CD8-positive, alpha-beta memory T cell (primary cell): ENCODE results near the gene PKN2. TPM values are rescaled to one million over a fixed set of nuclear protein-coding genes. Genes with fewer than 3 reads are reported as not detected.
"Not testable (repeated sequence)": the region's sequence is repeated elsewhere in the genome, so short reads cannot be mapped to it uniquely, and the experiment has no call there.

Experiments
- CTCF ChIA-PET: fragments of 350-600 bp; sonication (Branson Sonifier 250); formaldehyde crosslinking; loops from one replicate; lab custom pipeline; 2021; ENCODE audit warnings: antibody characterized with exemption; lab: Charles Lee
- POLR2A ChIA-PET: fragments of 350-600 bp; sonication (Branson Sonifier 250); formaldehyde crosslinking; loops from one replicate; lab custom pipeline; 2021; ENCODE audit warnings: antibody characterized with exemption; lab: Charles Lee
- DNase-seq, 5 donors: peaks; one replicate each; pipeline versions ENCODE4 v3.0.0 to v3.0.0-alpha.2; 2020 to 2022; ENCODE audit warnings: mixed read lengths in 1 of 5
- H3K27ac ChIP-seq: one replicate; pipeline ENCODE4 v1.7.0; 2013; ENCODE audit warnings: low read depth, mild to moderate bottlenecking, low read length, moderate library complexity
- H3K27me3 ChIP-seq: 2 replicates; pipeline ENCODE4 v1.7.0; 2013; ENCODE audit warnings: low read length, mild to moderate bottlenecking; ENCODE audit not compliant: insufficient read depth, poor library complexity, severe bottlenecking
- H3K36me3 ChIP-seq: 2 replicates; pipeline ENCODE4 v1.7.0; 2013; ENCODE audit warnings: mild to moderate bottlenecking, low read length, moderate library complexity; ENCODE audit not compliant: insufficient read depth
- H3K4me1 ChIP-seq: 2 replicates; pipeline ENCODE4 v1.7.0; 2013; ENCODE audit warnings: mild to moderate bottlenecking, low read length, moderate library complexity; ENCODE audit not compliant: insufficient read depth
- H3K4me3 ChIP-seq: 2 replicates; pipeline ENCODE4 v1.7.0; 2013; ENCODE audit warnings: mild to moderate bottlenecking, low read length
- H3K9me3 ChIP-seq: 2 replicates; pipeline ENCODE4 v1.7.0; 2013; ENCODE audit warnings: mild to moderate bottlenecking, low read length
- H3K27ac Mint-ChIP-seq, 8 donors: one replicate each; pipeline ENCODE4 v1.8.0; 2020 to 2021; ENCODE audit warnings: mixed read lengths in 8 of 8, mild to moderate bottlenecking in 6 of 8, inconsistent platforms in 3 of 8, moderate library complexity in 3 of 8
- H3K27me3 Mint-ChIP-seq, 2 donors: one replicate each; pipeline ENCODE4 v1.8.0; 2020 to 2021; ENCODE audit warnings: mixed read lengths in 2 of 2, mild to moderate bottlenecking in 1 of 2, moderate library complexity in 1 of 2
- H3K36me3 Mint-ChIP-seq, 3 donors: one replicate each; pipeline ENCODE4 v1.8.0; 2020 to 2021; ENCODE audit warnings: mixed read lengths in 3 of 3, inconsistent platforms in 1 of 3, mild to moderate bottlenecking in 1 of 3
- H3K4me1 Mint-ChIP-seq, 3 donors: one replicate each; pipeline ENCODE4 v1.8.0; 2020 to 2021; ENCODE audit warnings: mixed read lengths in 3 of 3, inconsistent platforms in 1 of 3, mild to moderate bottlenecking in 1 of 3
- H3K4me3 Mint-ChIP-seq, 7 donors: one replicate each; pipeline ENCODE4 v1.8.0; 2020 to 2021; ENCODE audit warnings: mixed read lengths in 7 of 7, mild to moderate bottlenecking in 6 of 7, moderate library complexity in 4 of 7, inconsistent platforms in 2 of 7
- H3K9me3 Mint-ChIP-seq, 5 donors: one replicate each; pipeline ENCODE4 v1.8.0; 2020 to 2022; ENCODE audit warnings: mixed read lengths in 5 of 5, mild to moderate bottlenecking in 3 of 5, moderate library complexity in 2 of 5, inconsistent platforms in 1 of 5
- polyA plus RNA-seq: library from polyadenylated mRNA; unstranded; fragments of 300-500 nt; fragmentation: Illumina TruSeq; gene quantifications from one replicate; pipeline ENCODE4 v1.2.3, GENCODE V29; 2021
- total RNA-seq, 2 experiments: library from RNA; stranded (reverse); gene quantifications; one replicate each; pipeline ENCODE4 v1.2.3, GENCODE V29; 2021

The PKN2 gene
- total and polyA plus RNA-seq, 3 experiments from 2014 or later = 8.0 to 17.8 (median 14.8) TPM

- ChIA-PET CTCF (interaction anchor here (1.6 kb wide), 1 partner anchor 8 kb away, joined by 3 read pairs; no protein-coding TSS in a partner anchor), POLR2A (no interaction called here)
- DNase-seq = no peak
- Histone ChIP-seq H3K27me3 (no peaks in the 10 kb centered on the region), H3K4me3 (no peak overlapping the region), H3K4me1 (no peaks in the 10 kb centered on the region), H3K36me3 (peaks cover 10% of the 10 kb centered on the region), H3K9me3 (no peaks in the 10 kb centered on the region), H3K27ac (no peak overlapping the region)
- Mint-ChIP-seq H3K4me3 (no peak overlapping the region), H3K27ac (no peak overlapping the region), H3K27me3 (no peaks in the 10 kb centered on the region), H3K36me3 (peaks cover 18 to 67% (median 34%) of the 10 kb centered on the region in 3 donors), H3K9me3 (peaks cover 0 to 2% (median 0%) of the 10 kb centered on the region in 5 donors), H3K4me1 (peaks cover 7 to 13% (median 10%) of the 10 kb centered on the region in 3 donors)
These were observed 118.3 kb downstream of the PKN2 start for GRCh38 chr1:88802404-88802803.

GRCh38 chr1:88802950-88803349 lies 118.9 kb downstream of the PKN2 start:
- CTCF ChIA-PET = no interaction called here
- no peak overlapping the region for H3K4me3 Mint-ChIP-seq
- POLR2A ChIA-PET = no interaction called here

GRCh38 chr1:88803444-88803843 lies 119.4 kb downstream of the PKN2 start:
- no peaks in the 10 kb centered on the region for H3K27me3 ChIP-seq
- peaks cover 0 to 2% (median 0%) of the 10 kb centered on the region in 5 donors for H3K9me3 Mint-ChIP-seq
- H3K27ac ChIP-seq = no peak overlapping the region
- H3K27me3 Mint-ChIP-seq = no peaks in the 10 kb centered on the region
- ChIA-PET CTCF (no interaction called here), POLR2A (no interaction called here)
- no peak overlapping the region for H3K4me3 Mint-ChIP-seq
- H3K27ac Mint-ChIP-seq = no peak overlapping the region
- H3K4me3 ChIP-seq = no peak overlapping the region
- peaks cover 15 to 67% (median 31%) of the 10 kb centered on the region in 3 donors for H3K36me3 Mint-ChIP-seq
- no peaks in the 10 kb centered on the region for H3K9me3 ChIP-seq
- H3K4me1 ChIP-seq = no peaks in the 10 kb centered on the region
- DNase-seq = no peak
- H3K36me3 ChIP-seq = peaks cover 10% of the 10 kb centered on the region
- peaks cover 7 to 13% (median 10%) of the 10 kb centered on the region in 3 donors for H3K4me1 Mint-ChIP-seq

More at GRCh38 chr1:88802950-88803349, 118.9 kb downstream of the PKN2 start:
- H3K4me1 Mint-ChIP-seq = peaks cover 7 to 13% (median 10%) of the 10 kb centered on the region in 3 donors
- peak overlapping the region in 1 of 8 donors; percentile 20 for H3K27ac Mint-ChIP-seq
- peaks cover 15 to 69% (median 32%) of the 10 kb centered on the region in 3 donors for H3K36me3 Mint-ChIP-seq
- Histone ChIP-seq H3K4me3 (no peak overlapping the region), H3K27ac (no peak overlapping the region), H3K4me1 (no peaks in the 10 kb centered on the region), H3K36me3 (peaks cover 10% of the 10 kb centered on the region), H3K9me3 (no peaks in the 10 kb centered on the region), H3K27me3 (no peaks in the 10 kb centered on the region)
- no peaks in the 10 kb centered on the region for H3K27me3 Mint-ChIP-seq
- DNase-seq = no peak
- peaks cover 0 to 2% (median 0%) of the 10 kb centered on the region in 5 donors for H3K9me3 Mint-ChIP-seq

GRCh38 chr1:88812366-88812765 lies 128.3 kb downstream of the PKN2 start:
- Histone ChIP-seq H3K4me3 (no peak overlapping the region), H3K4me1 (no peaks in the 10 kb centered on the region), H3K27me3 (no peaks in the 10 kb centered on the region), H3K9me3 (no peaks in the 10 kb centered on the region), H3K36me3 (peaks cover 9% of the 10 kb centered on the region), H3K27ac (no peak overlapping the region)
- ChIA-PET CTCF (no interaction called here), POLR2A (no interaction called here)
- Mint-ChIP-seq H3K36me3 (peaks cover 10 to 54% (median 14%) of the 10 kb centered on the region in 3 donors), H3K9me3 (no peaks in the 10 kb centered on the region), H3K27ac (peak overlapping the region in 2 of 8 donors; percentile 23 to 64), H3K27me3 (no peaks in the 10 kb centered on the region), H3K4me1 (no peaks in the 10 kb centered on the region), H3K4me3 (no peak overlapping the region)
- no peak for DNase-seq

- H3K27me3 ChIP-seq = no peaks in the 10 kb centered on the region
- H3K4me1 ChIP-seq = no peaks in the 10 kb centered on the region
- no peak overlapping the region for H3K4me3 ChIP-seq
- H3K36me3 ChIP-seq = peaks cover 9% of the 10 kb centered on the region
- no peak for DNase-seq
- H3K9me3 Mint-ChIP-seq = no peaks in the 10 kb centered on the region
- H3K27ac Mint-ChIP-seq = no peak overlapping the region
- POLR2A ChIA-PET = no interaction called here
- no peaks in the 10 kb centered on the region for H3K9me3 ChIP-seq
- H3K4me3 Mint-ChIP-seq = no peak overlapping the region
- no peaks in the 10 kb centered on the region for H3K27me3 Mint-ChIP-seq
- H3K36me3 Mint-ChIP-seq = peaks cover 16 to 55% (median 17%) of the 10 kb centered on the region in 3 donors
- no peaks in the 10 kb centered on the region for H3K4me1 Mint-ChIP-seq
- CTCF ChIA-PET = no interaction called here
- no peak overlapping the region for H3K27ac ChIP-seq
These were observed 129.4 kb downstream of the PKN2 start for GRCh38 chr1:88813471-88813870.

- POLR2A ChIA-PET = not testable (repeated sequence)
These were observed 135.6 kb downstream of the PKN2 start for GRCh38 chr1:88819642-88820041.

GRCh38 chr1:88825721-88826120 lies 141.6 kb downstream of the PKN2 start:
- Mint-ChIP-seq H3K27ac (no peak overlapping the region), H3K4me1 (no peaks in the 10 kb centered on the region), H3K36me3 (peaks cover 0 to 57% (median 9%) of the 10 kb centered on the region in 3 donors), H3K4me3 (no peak overlapping the region), H3K27me3 (no peaks in the 10 kb centered on the region), H3K9me3 (no peaks in the 10 kb centered on the region)
- ChIA-PET CTCF (no interaction called here), POLR2A (no interaction called here)
- Histone ChIP-seq H3K36me3 (peaks cover 8% of the 10 kb centered on the region), H3K4me1 (no peaks in the 10 kb centered on the region), H3K27ac (no peak overlapping the region), H3K4me3 (no peak overlapping the region), H3K9me3 (no peaks in the 10 kb centered on the region), H3K27me3 (no peaks in the 10 kb centered on the region)
- DNase-seq = no peak

More at GRCh38 chr1:88819642-88820041, 135.6 kb downstream of the PKN2 start:
- H3K27me3 ChIP-seq, H3K27ac Mint-ChIP-seq, H3K9me3 Mint-ChIP-seq, H3K4me1 Mint-ChIP-seq, H3K9me3 ChIP-seq, H3K27ac ChIP-seq, CTCF ChIA-PET, H3K4me3 ChIP-seq, H3K4me1 ChIP-seq, DNase-seq, H3K27me3 Mint-ChIP-seq, H3K36me3 ChIP-seq, H3K4me3 Mint-ChIP-seq: not testable (repeated sequence)
- H3K36me3 Mint-ChIP-seq = peaks cover 24 to 57% (median 29%) of the 10 kb centered on the region in 3 donors

- H3K9me3 Mint-ChIP-seq = no peaks in the 10 kb centered on the region
- DNase-seq = no peak
- peak overlapping the region in 1 of 8 donors; percentile 78 for H3K27ac Mint-ChIP-seq
- CTCF ChIA-PET = interaction anchor here (1.1 to 3.4 kb wide), 4 partner anchors 9 to 31 kb away, joined by 3 to 8 read pairs (median 4); no protein-coding TSS in a partner anchor
- Histone ChIP-seq H3K27ac (no peak overlapping the region), H3K27me3 (no peaks in the 10 kb centered on the region), H3K9me3 (no peaks in the 10 kb centered on the region), H3K36me3 (no peaks in the 10 kb centered on the region), H3K4me3 (no peak overlapping the region), H3K4me1 (no peaks in the 10 kb centered on the region)
- H3K27me3 Mint-ChIP-seq = no peaks in the 10 kb centered on the region
- POLR2A ChIA-PET = no interaction called here
- no peaks in the 10 kb centered on the region for H3K4me1 Mint-ChIP-seq
- H3K36me3 Mint-ChIP-seq = peaks cover 0 to 18% (median 7%) of the 10 kb centered on the region in 3 donors
- H3K4me3 Mint-ChIP-seq = no peak overlapping the region
These were observed 163.6 kb downstream of the PKN2 start for GRCh38 chr1:88847643-88848042.
